HG02623 (cell line): ENCODE results near the gene TRPM8.
"Not testable (repeated sequence)": the region's sequence is repeated elsewhere in the genome, so short reads cannot be mapped to it uniquely, and the experiment has no call there.

ENCODE experiments used
- ATAC-seq: cut with Tn5 transposase; IDR thresholded peaks from one replicate; pipeline ENCODE4 v1.9.1; 2021; ENCODE audit warnings: moderate library complexity; ENCODE audit not compliant: unreplicated experiment

The TRPM8 gene

GRCh38 chr2:233936089-233936488, 18.9 kb downstream of the TRPM8 start:
- ATAC-seq = no peak

- no peak for ATAC-seq
Observed at GRCh38 chr2:233938676-233939370, 21.6 kb downstream of the TRPM8 start.

GRCh38 chr2:233940376-233941276, 23.5 kb downstream of the TRPM8 start:
- ATAC-seq = no peak

GRCh38 chr2:233942731-233943130, 25.6 kb downstream of the TRPM8 start:
- no peak for ATAC-seq

GRCh38 chr2:233944269-233944668, 27.1 kb downstream of the TRPM8 start:
- no peak for ATAC-seq

GRCh38 chr2:233944722-233945121, 27.5 kb downstream of the TRPM8 start:
- no peak for ATAC-seq

- no peak for ATAC-seq
Observed at GRCh38 chr2:233945146-233945545, 28.0 kb downstream of the TRPM8 start.

GRCh38 chr2:233950078-233950825, 33.1 kb downstream of the TRPM8 start:
- no peak for ATAC-seq

- ATAC-seq = no peak
Observed at GRCh38 chr2:233952335-233952734, 35.2 kb downstream of the TRPM8 start.

GRCh38 chr2:233953087-233953801, 36.1 kb downstream of the TRPM8 start:
- no peak for ATAC-seq

GRCh38 chr2:233960203-233960602, 43.0 kb downstream of the TRPM8 start:
- no peak for ATAC-seq

- ATAC-seq = no peak
Observed at GRCh38 chr2:233961905-233962304, 44.7 kb downstream of the TRPM8 start.

- no peak for ATAC-seq
Observed at GRCh38 chr2:233964581-233964980, 47.4 kb downstream of the TRPM8 start.

- ATAC-seq = no peak
Observed at GRCh38 chr2:233965032-233965603, 47.9 kb downstream of the TRPM8 start.

GRCh38 chr2:233965646-233966045, 48.5 kb downstream of the TRPM8 start:
- ATAC-seq = not testable (repeated sequence)

- no peak for ATAC-seq
Observed at GRCh38 chr2:233966388-233966787, 49.2 kb downstream of the TRPM8 start.

GRCh38 chr2:233967164-233967563, 50.0 kb downstream of the TRPM8 start:
- ATAC-seq = no peak

- no peak for ATAC-seq
Observed at GRCh38 chr2:233968556-233968955, 51.4 kb downstream of the TRPM8 start.

- not testable (repeated sequence) for ATAC-seq
Observed at GRCh38 chr2:233972460-233972859, 55.3 kb downstream of the TRPM8 start.

- ATAC-seq = no peak
Observed at GRCh38 chr2:233972941-233973575, 55.9 kb downstream of the TRPM8 start.
